Liver (tissue), 9 donors: Measurements from ENCODE around the gene KAZALD1. TPM values are rescaled to one million over a fixed set of nuclear protein-coding genes. Genes with fewer than 3 reads are reported as not detected.

Experiments
- DNase-seq: peaks from one replicate; pipeline ENCODE4 v3.0.0-alpha.2; 2017; ENCODE audit warnings: low spot score
- H3K27ac ChIP-seq, 2 donors: one replicate each; pipeline ENCODE4 v1.7.0; 2013; ENCODE audit warnings: inconsistent platforms in 2 of 2, low read length in 2 of 2, control low read depth in 1 of 2, low read depth in 1 of 2, mild to moderate bottlenecking in 1 of 2
- H3K27me3 ChIP-seq, 4 donors: one replicate each; pipeline versions ENCODE4 v1.6.1 to v1.7.0; 2013; ENCODE audit warnings: low read length in 3 of 4, inconsistent platforms in 1 of 4, mild to moderate bottlenecking in 1 of 4, moderate library complexity in 1 of 4; ENCODE audit not compliant: control insufficient read depth in 4 of 4, insufficient read depth in 4 of 4
- H3K36me3 ChIP-seq, 4 donors: one replicate each; pipeline versions ENCODE4 v1.6.1 to v1.7.0; 2013; ENCODE audit warnings: low read length in 3 of 4, mild to moderate bottlenecking in 3 of 4, low read depth in 1 of 4, moderate library complexity in 1 of 4; ENCODE audit not compliant: control insufficient read depth in 4 of 4, insufficient read depth in 3 of 4
- H3K4me1 ChIP-seq, 4 donors: one replicate each; pipeline versions ENCODE4 v1.6.1 to v1.7.0; 2013; ENCODE audit warnings: low read length in 3 of 4, mild to moderate bottlenecking in 3 of 4, moderate library complexity in 1 of 4; ENCODE audit not compliant: control insufficient read depth in 4 of 4, insufficient read depth in 4 of 4
- H3K4me3 ChIP-seq, 3 donors: one replicate each; pipeline versions ENCODE4 v1.6.1 to v1.7.0; 2013; ENCODE audit warnings: low read length in 3 of 3, control low read depth in 1 of 3, low read depth in 1 of 3, mild to moderate bottlenecking in 1 of 3
- H3K9ac ChIP-seq, 2 donors: one replicate each; pipeline ENCODE4 v1.7.0; 2013; ENCODE audit warnings: low read length in 2 of 2, mild to moderate bottlenecking in 2 of 2, moderate library complexity in 2 of 2, control low read depth in 1 of 2, low read depth in 1 of 2
- H3K9me3 ChIP-seq, 4 donors: one replicate each; pipeline versions ENCODE4 v1.6.1 to v1.7.0; 2013; ENCODE audit warnings: low read length in 3 of 4; ENCODE audit not compliant: control insufficient read depth in 4 of 4
- ATF3 ChIP-seq: IDR thresholded peaks from 2 replicates; pipeline ENCODE4 v1.6.1; 2016; ENCODE audit warnings: antibody characterized with exemption
- CTCF ChIP-seq: fragments of 150-350 bp; IDR thresholded peaks from 2 replicates; pipeline ENCODE4 v1.5.1; 2017; ENCODE audit warnings: improper control_type of control experiment, low read depth, low read length; ENCODE audit not compliant: missing input control
- EGR1 ChIP-seq, 2 donors: IDR thresholded peaks; 2 replicates each; pipeline ENCODE4 v1.6.1; 2016 to 2018; ENCODE audit warnings: antibody characterized with exemption in 2 of 2, low read depth in 2 of 2
- FOXA1 ChIP-seq: IDR thresholded peaks from 2 replicates; pipeline ENCODE4 v1.6.1; 2016; ENCODE audit warnings: antibody characterized with exemption
- FOXA2 ChIP-seq: IDR thresholded peaks from 2 replicates; pipeline ENCODE4 v1.6.1; 2016; ENCODE audit warnings: antibody characterized with exemption
- HNF4A ChIP-seq, 2 donors: conservative IDR thresholded peaks; 2 replicates each; pipeline ENCODE4 v1.6.1; 2016; ENCODE audit warnings: antibody characterized with exemption in 2 of 2, mild to moderate bottlenecking in 2 of 2
- HNF4G ChIP-seq: IDR thresholded peaks from 2 replicates; pipeline ENCODE4 v1.6.1; 2016; ENCODE audit warnings: antibody characterized with exemption
- JUND ChIP-seq, 2 donors: IDR thresholded peaks; 2 replicates each; pipeline ENCODE4 v1.6.1; 2016; ENCODE audit warnings: antibody characterized with exemption in 2 of 2
- MAX ChIP-seq: IDR thresholded peaks from 2 replicates; pipeline ENCODE4 v1.6.1; 2016; ENCODE audit warnings: antibody characterized with exemption
- RAD21 ChIP-seq, 2 donors: IDR thresholded peaks; 2 replicates each; pipeline ENCODE4 v1.6.1; 2016; ENCODE audit warnings: antibody characterized with exemption in 2 of 2, mild to moderate bottlenecking in 2 of 2
- REST ChIP-seq: IDR thresholded peaks from 2 replicates; pipeline ENCODE4 v1.6.1; 2016; ENCODE audit warnings: antibody characterized with exemption, mild to moderate bottlenecking
- RXRA ChIP-seq, 2 donors: IDR thresholded peaks; 2 replicates each; pipeline ENCODE4 v1.6.1; 2017 to 2018; ENCODE audit warnings: antibody characterized with exemption in 2 of 2, mild to moderate bottlenecking in 1 of 2
- SP1 ChIP-seq: IDR thresholded peaks from 2 replicates; pipeline ENCODE4 v1.6.1; 2018; ENCODE audit warnings: antibody characterized with exemption, mild to moderate bottlenecking
- YY1 ChIP-seq: IDR thresholded peaks from 2 replicates; pipeline ENCODE4 v1.6.1; 2016; ENCODE audit warnings: antibody characterized with exemption, mild to moderate bottlenecking
- ZBTB33 ChIP-seq: IDR thresholded peaks from 2 replicates; pipeline ENCODE4 v1.6.1; 2016; ENCODE audit warnings: antibody characterized with exemption
- WGBS: extraction: QIAGEN DNeasy Blood & Tissue Kit; methylation state at CpG from one replicate; pipeline ENCODE4 v1.1.7; 2013; 5-methylcytosine and 5-hydroxymethylcytosine counted together
- polyA plus RNA-seq, 2 donors: library from polyadenylated mRNA; stranded (reverse) in 1 of 2; unstranded in 1 of 2; fragments of 200-250 nt in 1 of 2; fragments of >200 nt in 1 of 2; fragmentation: Nextera tagmentation in 1 of 2; extraction: Ambion mirVana in 1 of 2; gene quantifications; one replicate each; pipeline versions ENCODE4 v1.2.1 to v1.2.3, GENCODE V29; 2013 to 2015
- total RNA-seq, 2 donors: library from RNA; depleted of rRNA; stranded (reverse); fragments of >200 nt; gene quantifications; one replicate each; pipeline ENCODE4 v1.2.3, GENCODE V29; 2014
- donor health status: healthy.
- donor health status: healthy.
- donor health status: healthy.
- donor health status: healthy.
- donor health status: healthy.

Gene KAZALD1
- total and polyA plus RNA-seq, 4 donors, result 0.21 to 1.2 (median 0.71) TPM

GRCh38 chr10:101091546-101092290 is 29.9 kb downstream of the KAZALD1 start:
- Histone ChIP-seq H3K27ac (no peak overlapping the region), H3K4me3 (no peak overlapping the region), H3K4me1 (no peaks in the 10 kb centered on the region), H3K27me3 (peaks cover 0 to 8% (median 2%) of the 10 kb centered on the region in 4 donors), H3K9ac (no peak overlapping the region), H3K9me3 (no peaks in the 10 kb centered on the region), H3K36me3 (no peaks in the 10 kb centered on the region)
- 56% methylated on average over 12 of the region's 12 CpGs for WGBS
- TF ChIP-seq YY1 (no peak), SP1 (no peak), CTCF (no peak), JUND (IDR thresholded peaks at IDR 0.05) (no peak), HNF4G (no peak), EGR1 (IDR thresholded peaks at IDR 0.05; ENCODE audit: low read depth in 2 of 2) (no peak), FOXA2 (no peak), MAX (no peak), ATF3 (no peak), REST (no peak), RXRA (IDR thresholded peaks at IDR 0.05) (no peak)
- no peak for DNase-seq

- WGBS, result 34% methylated on average over 9 of the region's 9 CpGs
- H3K4me1 ChIP-seq, result no peaks in the 10 kb centered on the region
- peaks cover 0 to 8% (median 2%) of the 10 kb centered on the region in 4 donors for H3K27me3 ChIP-seq
- no peak overlapping the region for H3K9ac ChIP-seq
- no peak for DNase-seq
- H3K4me3 ChIP-seq, result no peak overlapping the region
- no peaks in the 10 kb centered on the region for H3K9me3 ChIP-seq
- no peaks in the 10 kb centered on the region for H3K36me3 ChIP-seq
- H3K27ac ChIP-seq, result no peak overlapping the region
- no peak for TF ChIP-seq HNF4G
- no peak for TF ChIP-seq RAD21 (IDR thresholded peaks at IDR 0.05)
- no peak for TF ChIP-seq ZBTB33
- TF ChIP-seq FOXA1, result no peak
- TF ChIP-seq HNF4A (conservative IDR thresholded peaks at IDR 0.05), result no peak
- no peak for TF ChIP-seq REST
- no peak for TF ChIP-seq SP1
Observed at GRCh38 chr10:101092881-101093354, 31.1 kb downstream of the KAZALD1 start.
